Measurements from ENCODE around the gene WSCD2.

WSCD2 gene

DNA sequence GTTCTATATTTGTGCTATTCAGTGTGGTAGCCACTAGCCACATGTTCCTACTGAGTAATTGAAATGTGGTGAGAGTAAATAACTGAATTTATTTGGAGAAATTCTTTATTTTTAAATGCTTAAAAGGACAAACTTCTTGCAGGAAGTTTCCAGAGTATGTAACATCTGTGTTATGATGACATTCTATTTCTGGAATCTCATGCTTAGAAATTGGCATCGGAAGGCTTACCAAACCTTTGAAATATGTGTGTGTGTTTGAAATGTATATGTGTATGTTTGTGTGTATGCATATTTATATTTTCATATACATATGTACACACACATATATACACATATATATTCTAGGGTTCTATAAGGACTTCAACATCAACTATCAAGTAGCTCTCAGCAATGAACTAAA, 12.4 kb upstream of the WSCD2 start:
- Mint-ChIP-seq H3K4me3 (no peak overlapping the region), H3K27me3 (peaks cover 12% of the 10 kb centered on the region), H3K36me3 (no peaks in the 10 kb centered on the region), H3K4me1 (no peaks in the 10 kb centered on the region), H3K27ac (no peak overlapping the region), H3K9me3 (peaks cover 3% of the 10 kb centered on the region)
- CTCF ChIA-PET: no interaction called here
- DNase-seq: no peak

- CTCF ChIA-PET: no interaction called here
- peaks cover 10% of the 10 kb centered on the region for H3K27me3 Mint-ChIP-seq
- no peaks in the 10 kb centered on the region for H3K4me1 Mint-ChIP-seq
- H3K36me3 Mint-ChIP-seq: no peaks in the 10 kb centered on the region
- H3K9me3 Mint-ChIP-seq: peaks cover 3% of the 10 kb centered on the region
- H3K27ac Mint-ChIP-seq: no peak overlapping the region
- no peak for DNase-seq
- no peak overlapping the region for H3K4me3 Mint-ChIP-seq
Observed at GRCh38 chr12:108117163-108117849, 11.8 kb upstream of the WSCD2 start.

GRCh38 chr12:108117902-108118301, 11.2 kb upstream of the WSCD2 start:
- H3K4me3 Mint-ChIP-seq: no peak overlapping the region
- H3K4me1 Mint-ChIP-seq: no peaks in the 10 kb centered on the region
- peaks cover 3% of the 10 kb centered on the region for H3K9me3 Mint-ChIP-seq
- no peak for DNase-seq
- H3K27me3 Mint-ChIP-seq: peaks cover 13% of the 10 kb centered on the region
- H3K36me3 Mint-ChIP-seq: no peaks in the 10 kb centered on the region
- no peak overlapping the region for H3K27ac Mint-ChIP-seq
- CTCF ChIA-PET: no interaction called here

GRCh38 chr12:108119126-108119973, 9.7 kb upstream of the WSCD2 start:
- DNase-seq: no peak

GRCh38 chr12:108119974-108120862, 8.9 kb upstream of the WSCD2 start:
- Mint-ChIP-seq H3K27ac (no peak overlapping the region), H3K4me1 (no peaks in the 10 kb centered on the region), H3K4me3 (no peak overlapping the region), H3K36me3 (no peaks in the 10 kb centered on the region), H3K9me3 (peaks cover 3% of the 10 kb centered on the region), H3K27me3 (peaks cover 13% of the 10 kb centered on the region)
- CTCF ChIA-PET: no interaction called here
- DNase-seq: no peak

More at GRCh38 chr12:108119126-108119973, 9.7 kb upstream of the WSCD2 start:
- Mint-ChIP-seq H3K27ac (no peak overlapping the region), H3K4me3 (no peak overlapping the region), H3K36me3 (no peaks in the 10 kb centered on the region), H3K27me3 (peaks cover 13% of the 10 kb centered on the region), H3K4me1 (no peaks in the 10 kb centered on the region), H3K9me3 (peaks cover 3% of the 10 kb centered on the region)
- CTCF ChIA-PET: no interaction called here

- H3K4me3 Mint-ChIP-seq: no peak overlapping the region
- H3K4me1 Mint-ChIP-seq: no peaks in the 10 kb centered on the region
- H3K27me3 Mint-ChIP-seq: peaks cover 13% of the 10 kb centered on the region
- no peak overlapping the region for H3K27ac Mint-ChIP-seq
- no peaks in the 10 kb centered on the region for H3K36me3 Mint-ChIP-seq
- DNase-seq: no peak
- CTCF ChIA-PET: no interaction called here
- peaks cover 3% of the 10 kb centered on the region for H3K9me3 Mint-ChIP-seq
Observed at GRCh38 chr12:108120863-108121165, 8.3 kb upstream of the WSCD2 start.

DNA sequence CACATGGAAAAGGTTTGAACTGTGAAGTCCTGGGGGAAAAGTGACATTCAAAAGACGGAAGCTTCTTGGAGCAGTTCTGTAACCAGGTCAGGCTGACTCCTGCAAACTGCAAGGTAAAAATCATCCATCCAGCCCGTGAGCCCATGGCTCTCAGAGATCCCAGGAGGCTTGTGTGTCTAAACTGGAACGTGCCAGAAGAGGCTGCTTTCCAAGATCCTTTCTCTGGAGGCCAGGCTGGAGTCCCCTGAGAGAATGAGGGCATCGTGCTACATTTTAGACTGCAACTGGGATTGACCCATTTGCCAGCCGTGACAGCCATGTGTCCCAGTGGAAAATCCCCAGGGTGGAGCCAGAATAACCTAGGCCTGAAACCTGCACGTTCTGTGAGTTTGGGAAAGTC, 7.8 kb upstream of the WSCD2 start:
- H3K4me1 Mint-ChIP-seq: no peaks in the 10 kb centered on the region
- DNase-seq: no peak
- H3K4me3 Mint-ChIP-seq: no peak overlapping the region
- peaks cover 3% of the 10 kb centered on the region for H3K9me3 Mint-ChIP-seq
- CTCF ChIA-PET: no interaction called here
- no peaks in the 10 kb centered on the region for H3K36me3 Mint-ChIP-seq
- H3K27me3 Mint-ChIP-seq: peaks cover 16% of the 10 kb centered on the region
- no peak overlapping the region for H3K27ac Mint-ChIP-seq

DNA sequence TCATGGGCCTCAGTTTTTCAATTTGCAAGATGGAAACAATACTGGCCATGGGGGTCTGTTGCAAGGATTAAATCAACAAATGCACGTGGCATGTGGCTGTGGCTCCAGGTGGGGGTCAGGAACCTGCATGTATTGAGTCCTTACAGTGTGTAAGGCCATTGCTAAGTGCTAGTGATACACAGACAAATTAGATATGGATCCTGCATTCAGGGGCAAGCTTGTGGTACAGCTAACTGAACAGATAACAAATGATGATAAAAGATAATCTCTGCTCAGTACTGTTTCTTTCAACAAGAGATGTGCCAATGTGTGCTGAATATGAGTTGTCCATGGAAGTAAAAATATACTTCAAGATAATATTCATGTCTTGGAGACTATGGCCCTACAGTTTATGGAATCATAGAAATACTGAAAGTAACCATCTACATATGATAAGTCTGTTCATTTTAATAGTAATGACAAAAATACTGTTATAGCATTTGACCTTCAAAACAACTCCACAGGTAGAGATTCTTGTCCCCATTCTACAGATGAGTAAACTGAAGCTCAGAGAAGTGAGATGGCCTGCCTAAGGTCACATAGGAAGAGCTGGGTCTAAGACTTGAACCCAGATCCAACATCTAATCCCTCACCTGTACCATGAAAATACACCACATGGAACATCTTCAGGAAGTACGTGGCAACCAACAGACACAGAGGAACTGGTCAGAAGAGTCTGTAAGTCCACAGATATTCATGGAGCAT, 7.2 kb upstream of the WSCD2 start:
- Mint-ChIP-seq H3K36me3 (no peaks in the 10 kb centered on the region), H3K4me3 (no peak overlapping the region), H3K4me1 (no peaks in the 10 kb centered on the region), H3K27me3 (peaks cover 19% of the 10 kb centered on the region), H3K27ac (no peak overlapping the region), H3K9me3 (peaks cover 3% of the 10 kb centered on the region)
- no peak for DNase-seq
- CTCF ChIA-PET: no interaction called here

DNA sequence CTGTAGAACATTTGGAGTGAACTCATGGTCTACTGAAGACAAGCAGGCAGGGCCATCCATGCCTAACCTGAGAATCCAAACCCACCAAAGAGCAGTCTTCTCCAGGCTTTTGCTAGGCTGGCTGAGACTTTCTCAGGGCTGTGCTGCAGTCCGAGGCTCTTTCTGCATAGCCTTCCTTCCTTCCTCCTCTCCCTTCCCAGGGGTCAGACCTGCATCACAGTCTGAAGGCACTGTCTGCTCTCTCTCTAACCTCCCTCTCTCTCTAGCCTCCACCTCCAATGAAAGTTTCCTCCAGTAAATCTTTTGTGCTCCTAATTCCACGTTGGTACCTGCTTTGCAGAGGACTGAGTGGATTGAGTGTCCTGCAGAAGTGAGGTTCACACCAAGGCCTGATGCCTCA, 6.4 kb upstream of the WSCD2 start:
- H3K4me1 Mint-ChIP-seq: no peaks in the 10 kb centered on the region
- peaks cover 3% of the 10 kb centered on the region for H3K9me3 Mint-ChIP-seq
- DNase-seq: no peak
- peaks cover 27% of the 10 kb centered on the region for H3K27me3 Mint-ChIP-seq
- CTCF ChIA-PET: no interaction called here
- H3K4me3 Mint-ChIP-seq: no peak overlapping the region
- no peaks in the 10 kb centered on the region for H3K36me3 Mint-ChIP-seq
- H3K27ac Mint-ChIP-seq: no peak overlapping the region

GRCh38 chr12:108123402-108123801, 5.7 kb upstream of the WSCD2 start:
- no peak overlapping the region for H3K27ac Mint-ChIP-seq
- H3K4me1 Mint-ChIP-seq: no peaks in the 10 kb centered on the region
- H3K9me3 Mint-ChIP-seq: peaks cover 3% of the 10 kb centered on the region
- H3K36me3 Mint-ChIP-seq: no peaks in the 10 kb centered on the region
- peaks cover 32% of the 10 kb centered on the region for H3K27me3 Mint-ChIP-seq
- CTCF ChIA-PET: no interaction called here
- no peak for DNase-seq
- H3K4me3 Mint-ChIP-seq: no peak overlapping the region

- Mint-ChIP-seq H3K27ac (no peak overlapping the region), H3K27me3 (peaks cover 45% of the 10 kb centered on the region), H3K36me3 (no peaks in the 10 kb centered on the region), H3K4me1 (no peaks in the 10 kb centered on the region), H3K4me3 (no peak overlapping the region), H3K9me3 (peaks cover 3% of the 10 kb centered on the region)
- no peak for DNase-seq
- CTCF ChIA-PET: no interaction called here
Observed at GRCh38 chr12:108125073-108125472, 4.0 kb upstream of the WSCD2 start.

- CTCF ChIA-PET: no interaction called here
- Mint-ChIP-seq H3K9me3 (no peaks in the 10 kb centered on the region), H3K4me3 (no peak overlapping the region), H3K4me1 (no peaks in the 10 kb centered on the region), H3K27me3 (peaks cover 50% of the 10 kb centered on the region), H3K27ac (no peak overlapping the region), H3K36me3 (no peaks in the 10 kb centered on the region)
- DNase-seq: no peak
Observed at GRCh38 chr12:108126212-108126611, 2.9 kb upstream of the WSCD2 start.

DNA sequence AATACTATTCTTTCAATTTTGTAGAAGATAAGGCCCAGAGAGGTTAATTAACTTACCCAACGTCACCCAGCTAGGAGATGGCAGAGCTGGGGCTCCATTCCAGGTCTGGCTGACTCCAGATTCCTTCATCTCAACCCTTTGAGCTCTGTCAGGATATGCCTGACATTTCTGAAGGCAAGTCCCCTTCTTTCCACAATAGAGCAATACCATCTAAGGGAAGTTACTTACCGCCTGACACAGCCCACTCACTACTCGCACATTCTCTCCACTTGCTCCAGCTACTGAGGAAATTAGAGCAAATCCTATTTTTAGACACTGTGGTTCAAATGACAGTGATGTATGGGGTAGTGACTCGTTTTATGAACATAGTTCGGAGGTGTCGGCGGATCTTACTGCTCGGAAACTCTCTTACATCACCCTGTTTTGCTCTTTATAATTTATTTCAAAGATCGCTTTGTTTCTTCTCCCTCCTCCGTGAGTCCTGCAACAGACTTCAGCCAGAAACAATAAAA, 2.0 kb upstream of the WSCD2 start:
- CTCF ChIA-PET: no interaction called here
- Mint-ChIP-seq H3K4me1 (no peaks in the 10 kb centered on the region), H3K9me3 (no peaks in the 10 kb centered on the region), H3K36me3 (no peaks in the 10 kb centered on the region), H3K27ac (no peak overlapping the region), H3K4me3 (no peak overlapping the region), H3K27me3 (peaks cover 59% of the 10 kb centered on the region)
- DNase-seq: no peak

- Mint-ChIP-seq H3K9me3 (no peaks in the 10 kb centered on the region), H3K27ac (no peak overlapping the region), H3K36me3 (no peaks in the 10 kb centered on the region), H3K27me3 (peaks cover 58% of the 10 kb centered on the region), H3K4me3 (no peak overlapping the region), H3K4me1 (no peaks in the 10 kb centered on the region)
- CTCF ChIA-PET: no interaction called here
- no peak for DNase-seq
Observed at GRCh38 chr12:108127654-108128053, 1.4 kb upstream of the WSCD2 start.
